Gastrocnemius medialis (tissue), 4 donors: ENCODE data around the gene FOSL2.

ENCODE experiments used
- CTCF ChIP-seq, 5 experiments: fragments of 450-650 bp in 3 of 5; fragments of 200-600 bp in 2 of 5; sonication (generic) in 2 of 5; IDR thresholded peaks in 4 of 5; conservative IDR thresholded peaks in 1 of 5; 1 replicate in 4 of 5; 2 replicates in 1 of 5; pipeline ENCODE4 v1.5.1; 2016 to 2019; ENCODE audit warnings: antibody characterized with exemption in 5 of 5, mild to moderate bottlenecking in 3 of 5, moderate library complexity in 3 of 5
- POLR2A ChIP-seq, 2 donors: fragments of 450-650 bp; IDR thresholded peaks; one replicate each; pipeline ENCODE4 v1.6.1; 2017; ENCODE audit warnings: antibody characterized with exemption in 2 of 2, mild to moderate bottlenecking in 2 of 2, moderate library complexity in 2 of 2

DNA sequence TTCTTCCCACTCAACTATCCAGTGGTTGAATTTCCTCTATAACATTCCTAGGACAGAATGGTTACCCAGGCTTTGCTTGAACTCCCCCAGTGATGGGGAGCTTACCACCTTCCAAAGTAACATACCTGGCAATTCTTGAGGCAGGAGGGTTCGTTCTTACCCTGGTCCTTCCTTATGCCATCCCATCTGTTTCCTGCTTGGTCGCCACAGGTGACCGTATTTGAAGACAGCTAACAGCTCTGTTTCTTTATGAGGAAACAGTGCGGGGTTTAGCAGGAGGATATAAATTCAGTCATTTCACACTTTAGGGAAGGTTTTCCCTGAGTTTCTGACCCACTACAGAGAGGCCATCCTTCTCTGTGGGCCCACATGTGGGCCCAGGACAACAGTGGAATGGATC is 42.6 kb downstream of the FOSL2 start:
- TF ChIP-seq POLR2A (IDR thresholded peaks at IDR 0.05) (no peak), CTCF (IDR thresholded peaks at IDR 0.05 in 4 of 5, conservative IDR thresholded peaks at IDR 0.05 in 1 of 5) (no peak)
